ENCODE data around the gene ZNF536. TPM values are rescaled to one million over a fixed set of nuclear protein-coding genes. Genes with fewer than 3 reads are reported as not detected.
"Not testable (repeated sequence)": the region's sequence is repeated elsewhere in the genome, so short reads cannot be mapped to it uniquely, and the experiment has no call there.

ZNF536 gene
- total RNA-seq, 4 donors from 2014 or later: 0.51 to 1.0 (median 0.77) TPM

DNA sequence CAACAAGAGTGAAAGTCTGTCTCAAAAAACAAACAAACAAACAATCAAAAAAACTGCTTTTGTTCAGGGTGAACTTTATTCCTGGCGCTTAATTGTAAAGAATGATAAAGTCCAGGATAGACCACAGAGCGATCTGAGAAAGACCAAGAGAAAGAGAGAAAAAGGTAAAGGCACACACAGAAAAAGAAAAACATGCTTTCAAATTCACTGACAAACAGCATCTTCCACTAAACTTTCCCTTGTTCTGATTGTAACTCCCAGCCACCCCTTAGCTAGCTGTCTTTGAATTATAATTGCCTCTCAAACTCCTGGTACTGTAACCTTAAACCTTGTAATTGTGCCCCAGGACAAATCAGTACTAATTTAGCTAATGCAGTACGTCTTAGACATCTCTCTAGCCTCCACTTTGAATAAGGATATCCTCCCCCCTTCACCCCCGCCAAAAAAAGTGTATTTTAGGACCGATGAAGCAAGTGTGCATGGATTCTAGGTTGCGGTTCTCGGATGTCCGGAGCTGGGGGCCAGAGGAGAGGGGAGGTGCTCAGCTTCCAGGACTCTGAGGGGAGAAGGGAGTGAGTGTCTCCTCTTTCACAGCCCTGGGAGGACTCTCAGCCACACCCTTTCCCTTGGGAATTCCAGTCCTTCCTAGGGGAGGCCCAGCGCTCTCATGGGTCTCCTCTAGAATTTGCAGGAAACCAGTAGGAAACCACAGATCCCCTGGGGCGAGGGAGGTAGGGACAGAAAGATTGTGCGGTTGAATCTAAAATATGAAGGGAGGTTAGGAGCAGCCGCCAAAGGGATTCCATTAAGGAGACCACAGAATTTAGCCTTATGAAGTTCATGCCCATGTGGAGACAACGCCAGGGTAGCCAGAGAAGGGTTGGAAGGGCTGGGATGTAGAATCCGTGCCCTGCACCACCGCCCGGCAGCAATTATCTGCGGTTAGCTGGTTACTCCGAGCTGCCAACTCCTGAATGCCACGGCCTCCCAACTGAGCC is 19.7 kb downstream of the ZNF536 start:
- DNase-seq (ENCODE audit: low spot score in 2 of 2): no peak
- intact Hi-C loops (cut with DNase I; ENCODE audit: low total_unique reads): no loop called here
- TF ChIP-seq, protein P1, sequence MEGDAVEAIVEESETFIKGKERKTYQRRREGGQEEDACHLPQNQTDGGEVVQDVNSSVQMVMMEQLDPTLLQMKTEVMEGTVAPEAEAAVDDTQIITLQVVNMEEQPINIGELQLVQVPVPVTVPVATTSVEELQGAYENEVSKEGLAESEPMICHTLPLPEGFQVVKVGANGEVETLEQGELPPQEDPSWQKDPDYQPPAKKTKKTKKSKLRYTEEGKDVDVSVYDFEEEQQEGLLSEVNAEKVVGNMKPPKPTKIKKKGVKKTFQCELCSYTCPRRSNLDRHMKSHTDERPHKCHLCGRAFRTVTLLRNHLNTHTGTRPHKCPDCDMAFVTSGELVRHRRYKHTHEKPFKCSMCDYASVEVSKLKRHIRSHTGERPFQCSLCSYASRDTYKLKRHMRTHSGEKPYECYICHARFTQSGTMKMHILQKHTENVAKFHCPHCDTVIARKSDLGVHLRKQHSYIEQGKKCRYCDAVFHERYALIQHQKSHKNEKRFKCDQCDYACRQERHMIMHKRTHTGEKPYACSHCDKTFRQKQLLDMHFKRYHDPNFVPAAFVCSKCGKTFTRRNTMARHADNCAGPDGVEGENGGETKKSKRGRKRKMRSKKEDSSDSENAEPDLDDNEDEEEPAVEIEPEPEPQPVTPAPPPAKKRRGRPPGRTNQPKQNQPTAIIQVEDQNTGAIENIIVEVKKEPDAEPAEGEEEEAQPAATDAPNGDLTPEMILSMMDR (IDR thresholded peaks at IDR 0.05): no peak
- no peak for TF ChIP-seq POLR2A (IDR thresholded peaks at IDR 0.05)
- 44 to 47% methylated on average over 19 of the region's 19 CpGs for WGBS, 2 donors
- H3K4me3 ChIP-seq (ENCODE audit: low read depth, poor library complexity, severe bottlenecking): no peak overlapping the region

DNA sequence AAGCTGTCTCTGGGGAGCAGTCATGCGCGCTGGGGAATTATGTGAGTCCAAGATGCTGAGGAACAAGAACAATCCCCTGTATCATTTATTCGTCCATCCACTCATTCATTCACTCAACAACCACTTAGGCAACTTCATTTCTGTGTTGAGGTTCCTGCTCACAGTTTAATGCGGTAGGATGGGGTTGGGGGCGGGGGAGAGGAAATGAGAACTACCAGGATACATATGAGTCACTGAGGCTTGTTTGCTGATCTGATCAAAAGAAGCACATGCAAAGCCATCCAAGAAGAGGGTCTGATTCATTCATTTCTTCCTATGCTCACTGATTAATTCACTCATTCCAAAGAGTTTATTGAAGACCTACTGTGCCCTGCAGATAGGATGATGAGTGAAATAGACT is 20.9 kb downstream of the ZNF536 start:
- no peak for DNase-seq (ENCODE audit: low spot score in 2 of 2)
- WGBS, 2 donors: 70 to 80% methylated on average over 5 of the region's 5 CpGs
- H3K4me3 ChIP-seq (ENCODE audit: low read depth, poor library complexity, severe bottlenecking): no peak overlapping the region
- TF ChIP-seq POLR2A (IDR thresholded peaks at IDR 0.05): no peak
- TF ChIP-seq, protein P1 (IDR thresholded peaks at IDR 0.05): no peak
- intact Hi-C loops (cut with DNase I; ENCODE audit: low total_unique reads): no loop called here

DNA sequence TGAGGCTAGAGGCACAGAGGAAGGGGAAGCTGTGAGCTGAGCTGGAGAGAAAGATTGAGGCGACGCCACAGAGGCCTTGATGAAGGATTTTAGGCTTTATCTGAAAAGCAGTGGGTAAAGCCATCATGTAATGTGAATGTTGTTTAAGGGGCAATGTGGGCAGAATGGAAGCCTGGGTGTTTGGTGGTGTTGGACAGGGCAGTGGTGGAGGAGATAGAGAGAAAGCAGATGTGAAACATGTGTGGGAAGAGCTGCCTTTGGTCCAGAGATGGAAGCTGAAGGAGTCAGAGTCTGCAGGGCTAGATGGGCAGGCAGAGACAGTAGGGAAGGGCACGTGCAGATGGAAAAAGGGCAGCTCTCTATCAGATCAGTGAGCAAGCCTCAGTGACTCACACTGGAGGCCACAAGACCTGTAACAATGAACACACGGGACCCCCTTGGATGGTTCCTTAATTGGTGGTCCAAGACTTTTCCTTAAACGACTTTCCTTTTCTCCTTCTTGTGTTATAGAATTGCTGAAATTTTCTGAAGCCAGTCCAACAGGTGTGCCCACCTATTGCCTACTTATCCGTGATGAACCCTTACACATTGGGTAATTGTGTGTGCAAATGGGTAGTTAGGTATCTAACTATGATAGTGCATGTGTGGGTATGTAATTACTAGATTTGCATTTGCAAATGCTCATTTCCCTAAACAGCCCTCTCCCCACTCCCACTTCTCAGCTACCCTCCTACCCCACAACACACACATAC is 21.7 kb downstream of the ZNF536 start:
- TF ChIP-seq, protein P1 (IDR thresholded peaks at IDR 0.05): no peak
- no peak for TF ChIP-seq POLR2A (IDR thresholded peaks at IDR 0.05)
- intact Hi-C loops (cut with DNase I; ENCODE audit: low total_unique reads): no loop called here
- H3K4me3 ChIP-seq (ENCODE audit: low read depth, poor library complexity, severe bottlenecking): no peak overlapping the region
- DNase-seq (ENCODE audit: low spot score in 2 of 2): no peak
- 82 to 86% methylated on average over 6 of the region's 6 CpGs for WGBS, 2 donors

DNA sequence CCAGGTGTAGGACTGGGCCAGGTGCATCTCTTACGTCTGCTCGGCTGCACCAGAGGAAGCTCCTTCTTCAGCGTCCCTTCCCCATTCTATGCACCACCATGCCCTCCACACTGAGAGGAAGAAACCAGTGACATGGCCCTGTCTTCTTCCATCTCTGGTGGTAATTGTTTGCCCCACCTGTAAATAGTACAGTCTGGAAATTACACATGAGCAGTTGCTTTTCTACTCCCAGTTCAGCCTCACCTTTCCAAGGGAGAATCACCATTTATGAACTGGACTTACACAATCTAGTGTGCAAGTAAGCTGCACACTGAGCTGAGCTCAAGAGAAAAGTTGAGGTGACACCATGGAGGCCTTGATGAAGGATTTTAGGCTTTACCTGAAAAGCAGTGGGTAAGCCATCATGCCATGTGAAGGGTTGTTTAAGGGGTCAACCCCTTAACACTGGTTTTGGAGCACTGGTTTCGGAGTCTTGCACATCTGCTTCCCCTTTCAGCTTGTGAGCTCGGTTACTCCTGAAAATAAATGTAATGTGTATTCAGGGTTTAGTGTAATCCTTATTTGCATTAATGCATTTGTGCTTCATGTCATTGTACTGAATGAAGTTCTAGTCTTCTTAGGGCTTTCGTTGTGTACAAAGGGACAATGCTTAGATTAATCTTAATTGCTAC is 22.4 kb downstream of the ZNF536 start:
- intact Hi-C loops (cut with DNase I; ENCODE audit: low total_unique reads): no loop called here
- H3K4me3 ChIP-seq (ENCODE audit: low read depth, poor library complexity, severe bottlenecking): no peak overlapping the region
- DNase-seq (ENCODE audit: low spot score in 2 of 2): no peak
- TF ChIP-seq POLR2A (IDR thresholded peaks at IDR 0.05): no peak
- WGBS, 2 donors: 93 to 95% methylated on average over 6 of the region's 6 CpGs

DNA sequence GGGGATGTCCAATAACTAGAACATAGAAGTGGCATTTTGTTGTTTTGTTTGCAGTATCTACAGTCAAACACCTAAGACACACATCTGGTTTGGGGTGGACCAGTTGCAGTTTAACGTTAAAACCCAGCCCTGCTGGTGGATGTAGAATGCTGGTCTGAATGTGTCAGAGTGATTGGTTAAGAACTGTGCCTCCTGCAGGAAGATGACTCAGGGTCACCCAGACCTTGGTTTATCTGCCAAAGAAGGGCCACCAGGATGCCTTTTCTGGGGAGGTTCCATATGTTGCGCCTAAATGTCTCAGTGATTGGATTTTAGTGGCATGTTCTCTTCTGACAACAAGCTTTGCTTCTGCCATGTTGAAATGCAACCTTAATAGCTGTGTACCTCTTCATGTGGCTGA is 23.1 kb downstream of the ZNF536 start:
- TF ChIP-seq, protein P1 (IDR thresholded peaks at IDR 0.05): no peak
- TF ChIP-seq POLR2A (IDR thresholded peaks at IDR 0.05): no peak
- no peak overlapping the region for H3K4me3 ChIP-seq (ENCODE audit: low read depth, poor library complexity, severe bottlenecking)
- 78 to 92% methylated on average over 2 of the region's 2 CpGs for WGBS, 2 donors
- DNase-seq (ENCODE audit: low spot score in 2 of 2): no peak
- intact Hi-C loops (cut with DNase I; ENCODE audit: low total_unique reads): no loop called here

DNA sequence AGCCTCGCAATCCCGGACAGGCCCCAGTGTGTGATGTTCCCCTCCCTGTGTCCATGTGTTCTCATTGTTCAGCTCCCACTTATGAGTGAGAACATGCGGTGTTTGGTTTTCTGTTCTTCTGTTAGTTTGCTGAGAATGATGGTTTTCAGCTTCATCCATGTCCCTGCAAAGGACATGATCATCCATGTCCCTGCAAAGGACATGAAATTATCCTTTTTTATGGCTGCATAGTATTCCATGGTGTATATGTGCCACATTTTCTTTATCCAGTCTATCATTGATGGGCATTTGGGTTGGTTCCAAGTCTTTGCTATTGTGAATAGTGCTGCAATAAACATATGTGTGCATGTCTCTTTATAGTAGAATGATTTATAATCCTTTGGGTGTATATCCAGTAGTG is 26.4 kb downstream of the ZNF536 start:
- DNase-seq (ENCODE audit: low spot score in 2 of 2): not testable (repeated sequence)

More for the DNA sequence above, 26.4 kb downstream of the ZNF536 start:
- intact Hi-C loops (cut with DNase I; ENCODE audit: low total_unique reads); H3K4me3 ChIP-seq (ENCODE audit: low read depth, poor library complexity, severe bottlenecking): not testable (repeated sequence)
- 91% methylated on average over 3 of the region's 3 CpGs for WGBS, 2 donors
